GM23338 (cell line): ENCODE measurements around the gene ADGRL3.

ENCODE experiments used
- CREB1 ChIP-seq: fragments of 250-450 bp; sonication (Bioruptor Pico); IDR thresholded peaks from 2 replicates; pipeline ENCODE4 v1.5.0; 2020; ENCODE audit warnings: low read depth, mild to moderate bottlenecking, moderate library complexity
- EZH2 ChIP-seq: fragments of 200-600 bp; sonication (generic); IDR thresholded peaks from one replicate; pipeline ENCODE4 v1.8.0; 2017; ENCODE audit warnings: antibody characterized with exemption, mild to moderate bottlenecking, low read depth; ENCODE audit not compliant: unreplicated experiment
- JUNB ChIP-seq: IDR thresholded peaks from one replicate; pipeline ENCODE4 v1.6.1; 2016; ENCODE audit warnings: antibody characterized with exemption; ENCODE audit not compliant: unreplicated experiment
- POLR2AphosphoS5 ChIP-seq: IDR thresholded peaks from 2 replicates; pipeline ENCODE4 v1.6.1; 2016; ENCODE audit warnings: antibody characterized with exemption, low read depth
- TF ChIP-seq, protein P1 (sequence below), 2 experiments: fragments of 200-600 bp in 1 of 2; sonication (generic) in 1 of 2; conservative IDR thresholded peaks; 2 replicates each; pipeline versions ENCODE4 v1.5.1 to v1.6.1; 2016 to 2017; ENCODE audit warnings: antibody characterized with exemption in 2 of 2, low read depth in 2 of 2, mild to moderate bottlenecking in 2 of 2, moderate library complexity in 1 of 2
- TF ChIP-seq, protein P2 (sequence below): IDR thresholded peaks from one replicate; pipeline ENCODE4 v1.6.1; 2018; ENCODE audit warnings: antibody characterized with exemption; ENCODE audit not compliant: unreplicated experiment

DNA sequence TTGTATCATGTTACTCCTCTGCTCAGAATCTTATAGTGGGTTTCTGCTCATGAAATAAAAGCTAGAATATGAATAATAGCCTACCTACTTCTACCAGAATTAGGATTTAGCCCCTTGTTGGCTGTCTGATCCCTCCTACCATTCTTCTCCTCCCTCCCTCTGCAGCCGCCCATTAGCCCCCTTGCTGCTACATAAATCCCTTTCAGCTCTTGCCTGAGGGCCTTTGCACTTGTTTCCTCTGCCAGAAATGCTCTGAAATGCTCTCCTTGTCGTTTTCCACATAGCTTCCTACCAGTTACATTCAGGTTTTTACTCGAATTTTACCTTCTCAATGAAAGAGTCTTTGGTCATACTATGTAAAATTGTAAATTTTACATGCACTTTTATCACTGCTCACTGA is 159.2 kb downstream of the ADGRL3 start:
- TF ChIP-seq, protein P1, sequence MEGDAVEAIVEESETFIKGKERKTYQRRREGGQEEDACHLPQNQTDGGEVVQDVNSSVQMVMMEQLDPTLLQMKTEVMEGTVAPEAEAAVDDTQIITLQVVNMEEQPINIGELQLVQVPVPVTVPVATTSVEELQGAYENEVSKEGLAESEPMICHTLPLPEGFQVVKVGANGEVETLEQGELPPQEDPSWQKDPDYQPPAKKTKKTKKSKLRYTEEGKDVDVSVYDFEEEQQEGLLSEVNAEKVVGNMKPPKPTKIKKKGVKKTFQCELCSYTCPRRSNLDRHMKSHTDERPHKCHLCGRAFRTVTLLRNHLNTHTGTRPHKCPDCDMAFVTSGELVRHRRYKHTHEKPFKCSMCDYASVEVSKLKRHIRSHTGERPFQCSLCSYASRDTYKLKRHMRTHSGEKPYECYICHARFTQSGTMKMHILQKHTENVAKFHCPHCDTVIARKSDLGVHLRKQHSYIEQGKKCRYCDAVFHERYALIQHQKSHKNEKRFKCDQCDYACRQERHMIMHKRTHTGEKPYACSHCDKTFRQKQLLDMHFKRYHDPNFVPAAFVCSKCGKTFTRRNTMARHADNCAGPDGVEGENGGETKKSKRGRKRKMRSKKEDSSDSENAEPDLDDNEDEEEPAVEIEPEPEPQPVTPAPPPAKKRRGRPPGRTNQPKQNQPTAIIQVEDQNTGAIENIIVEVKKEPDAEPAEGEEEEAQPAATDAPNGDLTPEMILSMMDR (conservative IDR thresholded peaks at IDR 0.05; ENCODE audit: low read depth in 2 of 2): no peak
- TF ChIP-seq, protein P2, sequence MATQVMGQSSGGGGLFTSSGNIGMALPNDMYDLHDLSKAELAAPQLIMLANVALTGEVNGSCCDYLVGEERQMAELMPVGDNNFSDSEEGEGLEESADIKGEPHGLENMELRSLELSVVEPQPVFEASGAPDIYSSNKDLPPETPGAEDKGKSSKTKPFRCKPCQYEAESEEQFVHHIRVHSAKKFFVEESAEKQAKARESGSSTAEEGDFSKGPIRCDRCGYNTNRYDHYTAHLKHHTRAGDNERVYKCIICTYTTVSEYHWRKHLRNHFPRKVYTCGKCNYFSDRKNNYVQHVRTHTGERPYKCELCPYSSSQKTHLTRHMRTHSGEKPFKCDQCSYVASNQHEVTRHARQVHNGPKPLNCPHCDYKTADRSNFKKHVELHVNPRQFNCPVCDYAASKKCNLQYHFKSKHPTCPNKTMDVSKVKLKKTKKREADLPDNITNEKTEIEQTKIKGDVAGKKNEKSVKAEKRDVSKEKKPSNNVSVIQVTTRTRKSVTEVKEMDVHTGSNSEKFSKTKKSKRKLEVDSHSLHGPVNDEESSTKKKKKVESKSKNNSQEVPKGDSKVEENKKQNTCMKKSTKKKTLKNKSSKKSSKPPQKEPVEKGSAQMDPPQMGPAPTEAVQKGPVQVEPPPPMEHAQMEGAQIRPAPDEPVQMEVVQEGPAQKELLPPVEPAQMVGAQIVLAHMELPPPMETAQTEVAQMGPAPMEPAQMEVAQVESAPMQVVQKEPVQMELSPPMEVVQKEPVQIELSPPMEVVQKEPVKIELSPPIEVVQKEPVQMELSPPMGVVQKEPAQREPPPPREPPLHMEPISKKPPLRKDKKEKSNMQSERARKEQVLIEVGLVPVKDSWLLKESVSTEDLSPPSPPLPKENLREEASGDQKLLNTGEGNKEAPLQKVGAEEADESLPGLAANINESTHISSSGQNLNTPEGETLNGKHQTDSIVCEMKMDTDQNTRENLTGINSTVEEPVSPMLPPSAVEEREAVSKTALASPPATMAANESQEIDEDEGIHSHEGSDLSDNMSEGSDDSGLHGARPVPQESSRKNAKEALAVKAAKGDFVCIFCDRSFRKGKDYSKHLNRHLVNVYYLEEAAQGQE: no peak
- TF ChIP-seq CREB1 (CRISPR knock-in tag): no peak
- TF ChIP-seq POLR2AphosphoS5: no peak
- TF ChIP-seq JUNB: no peak
- no peak for TF ChIP-seq EZH2
